Stimulated activated CD8-positive, alpha-beta memory T cell treated with anti-CD3 and anti-CD28 coated beads, Interleukin-2, amount 100 ng/mL, for 1 hour (primary cell): Measurements from ENCODE around the gene EIF2B1.
A peak's percentile ranks its signal among the peaks of the same experiment; 100 is the strongest.

Source experiments
- DNase-seq, 2 donors: peaks; one replicate each; pipeline ENCODE4 v3.0.0-alpha.2; 2020; ENCODE audit warnings: low read depth in 2 of 2

The EIF2B1 gene

GRCh38 chr12:123633379-123634141, at the start of gene EIF2B1, which contains the start of gene GTF2H3:
TSS of gene EIF2B1 (minus strand) at chr12:123633686. CDS start at chr12:123633557, 129 bp downstream.
TSS of gene GTF2H3 (plus strand) at chr12:123633829. CDS start at chr12:123633860, 31 bp downstream.
- peak; percentile 92 to 95 for DNase-seq

DNA sequence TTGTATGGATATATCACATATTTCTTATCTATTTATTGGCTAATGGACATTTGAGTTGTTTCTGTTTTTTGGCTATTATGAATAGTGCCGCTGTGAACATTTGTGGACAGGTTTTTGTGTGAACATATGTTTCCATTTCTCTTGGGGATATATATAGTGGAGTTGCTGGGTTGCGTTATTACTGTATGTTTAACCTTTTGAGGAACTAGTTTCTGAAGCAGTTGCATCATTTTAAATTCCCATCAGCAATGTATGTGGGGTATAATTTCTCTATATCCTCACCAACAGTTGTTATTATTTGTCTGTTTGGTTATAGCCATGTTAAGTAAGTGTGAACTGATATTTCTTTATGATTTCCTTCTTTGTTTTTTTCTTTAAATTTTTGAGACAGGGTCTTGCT, 48.1 kb upstream of the EIF2B1 start:
- no peak for DNase-seq

DNA sequence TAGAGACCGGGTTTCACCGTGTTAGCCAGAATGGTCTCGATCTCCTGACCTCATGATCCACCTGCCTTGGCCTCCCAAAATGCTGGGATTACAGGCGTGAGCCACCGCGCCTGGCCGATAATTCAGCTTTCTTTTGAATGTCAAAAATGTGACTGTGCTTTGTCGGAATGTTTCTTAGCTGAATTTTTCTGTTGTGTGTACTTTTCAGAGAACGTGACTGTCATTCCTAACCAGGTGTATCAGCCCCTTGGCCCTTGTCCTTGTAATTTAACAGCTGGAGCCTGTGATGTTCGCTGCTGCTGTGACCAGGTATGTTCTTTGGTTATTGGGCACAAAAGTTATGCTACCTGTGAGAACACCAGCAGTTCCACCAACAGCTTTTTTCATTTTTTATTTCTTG, 45.5 kb upstream of the EIF2B1 start:
- DNase-seq, result no peak

DNA sequence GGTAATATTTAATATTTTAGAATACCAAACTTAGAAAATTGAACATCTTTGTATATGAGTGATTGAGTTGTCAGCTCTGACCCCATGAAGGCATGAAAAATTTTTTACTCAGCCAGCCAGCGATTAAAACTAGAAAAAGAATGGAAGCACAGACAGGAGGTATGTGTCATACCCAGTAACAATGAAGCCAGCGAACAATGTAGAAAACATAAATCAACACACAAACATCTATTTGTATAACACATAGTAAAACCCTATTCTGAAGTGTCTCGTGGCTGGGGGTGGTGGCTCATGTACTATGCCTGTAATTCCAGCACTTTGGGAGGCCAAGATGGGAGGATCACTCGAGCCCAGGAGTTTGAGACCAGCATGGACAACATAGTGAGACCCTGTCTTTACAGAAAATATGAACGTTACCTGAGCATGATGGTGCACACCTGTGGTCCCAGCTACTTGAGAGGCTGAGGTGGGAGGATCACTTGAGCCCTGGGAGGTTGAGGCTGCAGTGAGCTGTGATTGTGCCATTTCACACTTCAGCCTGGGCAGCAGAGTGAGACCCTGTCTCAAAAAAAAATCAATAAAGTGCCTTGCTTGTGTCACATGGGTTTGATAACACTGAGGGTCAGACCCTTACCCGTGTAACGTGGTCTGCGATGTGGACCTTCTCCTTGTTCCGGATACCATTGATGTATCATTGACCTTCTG, 43.3 kb upstream of the EIF2B1 start:
- no peak for DNase-seq

GRCh38 chr12:123675436-123675835, 42.0 kb upstream of the EIF2B1 start:
- DNase-seq, result no peak

DNA sequence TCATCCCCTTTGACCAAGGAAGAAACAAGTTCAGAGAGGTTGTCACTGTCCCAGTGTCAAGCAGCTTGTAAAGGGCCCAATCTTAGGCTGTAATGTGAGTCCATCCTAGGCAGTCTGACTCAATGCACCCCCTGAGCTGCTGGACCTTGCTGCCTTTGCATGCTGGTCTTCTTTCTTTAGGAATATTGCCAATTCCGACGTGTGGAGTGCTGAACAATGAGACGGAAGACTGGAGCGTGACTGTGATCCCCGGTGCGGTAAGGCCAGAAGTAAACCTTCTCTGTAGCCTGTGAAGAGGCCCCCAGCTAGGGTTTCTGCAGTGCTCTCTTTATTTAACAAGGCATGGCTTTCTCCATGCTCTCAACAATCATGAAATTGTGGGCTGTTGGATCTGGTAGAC, 38.4 kb upstream of the EIF2B1 start:
- DNase-seq, result no peak

GRCh38 chr12:123670882-123671728, 37.6 kb upstream of the EIF2B1 start, which contains the start of gene TCTN2:
TSS of gene TCTN2 (plus strand) at chr12:123671113. CDS start at chr12:123671241, 128 bp downstream.
- DNase-seq, result peak; percentile 83 to 89

DNA sequence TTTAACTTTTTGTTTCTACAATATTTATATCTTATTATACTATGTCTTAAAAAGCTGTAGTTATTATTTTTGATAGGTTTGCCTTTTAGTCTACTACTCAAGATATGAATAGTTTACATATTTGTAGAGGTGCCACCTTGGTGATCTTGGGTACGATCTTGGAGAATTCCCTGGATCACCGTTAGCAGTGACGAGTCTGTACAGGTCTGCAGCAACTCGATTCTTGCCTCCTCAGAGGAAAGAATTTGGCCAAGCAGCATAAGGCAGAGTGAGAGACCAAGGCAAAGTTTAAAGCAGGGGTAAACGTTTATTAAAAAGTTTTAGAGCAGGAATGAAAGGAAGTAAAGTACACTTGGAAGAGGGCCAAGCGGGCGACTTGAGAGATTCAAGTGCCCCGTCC, 34.3 kb upstream of the EIF2B1 start:
- no peak for DNase-seq

- DNase-seq, result no peak
Observed at GRCh38 chr12:123659996-123660727, 26.7 kb upstream of the EIF2B1 start.

DNA sequence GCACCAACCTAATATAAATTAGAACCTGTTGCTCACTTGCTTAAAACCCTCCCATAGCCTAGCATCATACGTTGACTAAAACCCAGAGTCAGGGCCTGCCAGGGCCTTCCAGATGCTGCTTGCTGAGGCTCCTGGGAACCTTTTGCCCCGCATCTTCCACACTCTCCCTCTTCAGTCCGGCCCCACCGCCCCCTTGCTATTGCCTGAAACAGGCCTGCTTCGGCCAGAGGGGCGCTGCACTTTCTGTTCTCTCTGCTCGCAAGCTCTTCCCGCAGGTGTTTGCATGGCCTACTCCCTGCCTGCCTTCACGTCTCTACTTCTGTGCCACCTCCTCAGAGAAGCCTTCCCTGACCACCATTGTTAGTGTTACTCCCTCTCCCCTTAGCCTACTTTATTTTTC, 23.7 kb upstream of the EIF2B1 start:
- DNase-seq, result no peak

DNA sequence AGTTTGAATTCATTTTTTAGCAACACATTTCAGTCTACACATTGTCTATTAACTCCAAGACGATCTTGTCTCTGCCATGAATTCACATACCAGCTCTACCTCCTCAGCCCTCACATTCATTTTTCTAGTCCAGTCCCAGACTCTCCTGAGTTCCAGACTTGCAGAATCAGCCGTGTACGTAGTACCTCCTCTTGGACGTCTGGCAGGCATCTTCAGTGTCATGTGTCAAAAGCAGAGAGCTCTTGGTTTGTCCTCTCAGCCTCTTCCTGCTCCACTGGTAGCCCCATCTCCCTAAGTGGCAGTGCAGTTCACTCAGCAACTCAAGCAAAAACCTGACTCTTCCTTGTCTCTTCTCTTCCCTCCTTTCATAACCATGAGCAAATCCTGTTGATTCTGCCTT, 22.9 kb upstream of the EIF2B1 start:
- no peak for DNase-seq

DNA sequence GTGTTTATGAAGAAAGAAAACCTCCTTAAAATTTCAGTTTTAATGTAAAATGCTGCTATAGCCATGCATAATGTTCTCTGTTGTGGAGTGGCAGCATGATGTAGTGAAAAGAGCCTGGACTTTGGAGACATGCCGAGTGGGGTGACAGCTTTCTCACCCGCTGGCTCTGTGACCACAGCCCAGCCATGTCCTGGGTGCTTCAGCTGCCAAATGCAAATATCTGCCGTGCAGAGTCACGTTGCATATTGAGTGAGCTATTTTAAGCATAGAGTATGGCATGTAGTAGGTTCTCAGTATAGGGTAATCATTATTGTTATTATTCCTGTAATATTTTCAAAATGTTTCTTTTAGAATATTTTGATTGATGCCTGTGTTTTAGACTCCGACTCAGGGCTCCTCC, 21.9 kb upstream of the EIF2B1 start:
- DNase-seq, result no peak

DNA sequence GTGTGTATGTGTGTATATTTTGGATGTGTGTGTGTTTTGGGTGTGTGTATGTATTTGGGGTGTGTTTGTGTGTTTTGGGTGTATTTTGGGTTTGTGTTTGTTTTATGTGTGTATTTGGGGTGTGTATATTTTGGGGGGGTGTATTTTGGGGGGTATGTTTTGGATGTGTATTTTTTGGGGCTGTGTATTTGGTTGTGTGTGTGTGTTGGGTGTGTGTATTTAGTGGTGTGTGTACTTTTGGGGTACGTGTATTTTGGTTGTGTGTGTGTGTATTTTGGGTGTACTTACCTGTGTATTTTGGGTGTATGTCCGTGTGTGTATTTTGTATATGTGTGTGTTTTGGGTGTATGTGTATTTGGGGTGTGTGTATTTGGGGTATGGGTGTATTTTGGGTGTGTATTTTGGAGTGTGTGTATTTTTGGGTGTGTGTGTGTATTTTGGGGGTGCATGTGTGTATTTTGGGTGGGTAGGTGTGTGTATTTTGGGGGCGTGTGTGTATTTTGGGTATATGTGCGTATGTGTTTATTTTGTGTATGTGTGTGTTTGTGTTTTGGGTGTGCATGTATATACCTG, 20.7 kb upstream of the EIF2B1 start:
- no peak for DNase-seq

DNA sequence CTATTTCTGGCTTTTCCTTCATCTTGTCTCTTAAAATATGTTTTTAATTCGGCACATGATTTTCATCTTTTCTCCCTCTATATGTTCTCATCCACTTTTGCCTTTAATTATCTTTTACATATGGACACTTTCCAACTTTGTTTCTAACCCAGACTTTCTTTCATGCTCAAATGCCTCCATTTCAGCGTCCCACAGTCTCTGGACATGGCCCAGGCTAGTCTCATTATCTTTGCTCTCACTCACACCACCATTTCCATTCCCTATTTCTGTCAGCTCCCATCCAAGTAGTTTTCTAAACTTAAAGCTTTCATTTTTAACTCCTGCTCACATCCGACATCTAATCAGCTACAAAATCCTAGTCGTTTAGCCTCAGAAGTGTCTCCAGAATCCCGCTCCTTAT, 14.9 kb upstream of the EIF2B1 start:
- DNase-seq, result no peak

GRCh38 chr12:123645878-123646277, 12.4 kb upstream of the EIF2B1 start:
- DNase-seq, result no peak

DNA sequence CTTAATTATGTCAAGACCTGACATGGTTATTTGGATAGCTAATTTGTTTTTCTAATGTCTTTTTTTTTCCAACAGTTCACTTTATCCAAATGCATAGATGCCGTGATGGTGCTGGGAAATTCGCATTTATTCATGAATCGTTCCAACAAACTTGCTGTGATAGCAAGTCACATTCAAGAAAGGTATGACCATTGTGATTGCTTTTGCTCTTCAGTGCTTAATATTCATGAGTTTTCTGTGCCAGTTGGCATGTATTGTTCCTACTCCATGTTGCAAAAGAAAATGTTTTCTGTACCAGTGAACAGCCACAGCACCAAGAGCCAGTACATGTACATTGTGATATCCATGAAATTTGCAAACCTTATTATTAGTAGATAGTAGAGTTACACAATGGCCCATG, 11.9 kb upstream of the EIF2B1 start:
- DNase-seq, result no peak

GRCh38 chr12:123643911-123644310, 10.4 kb upstream of the EIF2B1 start:
- no peak for DNase-seq

DNA sequence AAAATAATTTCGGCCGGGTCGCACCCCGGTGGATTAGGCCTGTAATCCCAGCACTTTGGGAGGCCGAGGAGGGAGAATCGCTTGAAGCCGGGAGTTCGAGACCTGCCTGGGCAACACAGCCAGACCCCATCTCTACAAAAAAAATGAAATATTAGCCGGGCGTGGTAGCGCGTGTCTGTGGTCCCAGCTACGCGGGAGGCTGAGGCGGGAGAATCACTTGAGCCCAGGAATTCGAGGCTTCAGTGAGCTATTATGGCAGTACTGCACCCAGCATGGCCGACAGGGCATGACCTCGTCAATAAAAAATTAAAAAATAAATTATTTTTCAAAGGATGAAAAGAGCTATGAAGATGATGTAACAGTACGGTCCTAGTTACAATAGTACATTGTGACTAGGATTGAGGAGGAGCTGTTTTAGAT, 666 bp upstream of the EIF2B1 start:
- no peak for DNase-seq

GRCh38 chr12:123621619-123622530, 11.6 kb downstream of the EIF2B1 start:
- DNase-seq, result no peak

GRCh38 chr12:123621101-123621500, 12.4 kb downstream of the EIF2B1 start:
- no peak for DNase-seq
